ENCODE measurements around the gene FOSL1.
"Not testable (repeated sequence)": the region's sequence is repeated elsewhere in the genome, so short reads cannot be mapped to it uniquely, and the experiment has no call there.

Gene FOSL1

GRCh38 chr11:65851083-65851579 lies 49.1 kb downstream of the FOSL1 start:
- DNase-seq = peak; percentile 54

- no peak for DNase-seq
Observed at GRCh38 chr11:65850217-65851082, 49.7 kb downstream of the FOSL1 start.

GRCh38 chr11:65849771-65850216 lies 50.4 kb downstream of the FOSL1 start:
- DNase-seq = no peak

GRCh38 chr11:65849366-65849765 lies 50.8 kb downstream of the FOSL1 start:
- DNase-seq = no peak

GRCh38 chr11:65848693-65849092 lies 51.5 kb downstream of the FOSL1 start:
- not testable (repeated sequence) for DNase-seq

GRCh38 chr11:65847746-65848145 lies 52.4 kb downstream of the FOSL1 start:
- DNase-seq = no peak

- DNase-seq = no peak
Observed at GRCh38 chr11:65844231-65844872, 55.8 kb downstream of the FOSL1 start.

- DNase-seq = no peak
Observed at GRCh38 chr11:65843811-65844210, 56.4 kb downstream of the FOSL1 start.

GRCh38 chr11:65842144-65842543 lies 58.0 kb downstream of the FOSL1 start:
- no peak for DNase-seq
